Type B pancreatic cell (in vitro differentiated cells): ENCODE results near the gene P2RX3. TPM values are rescaled to one million over a fixed set of nuclear protein-coding genes. Genes with fewer than 3 reads are reported as not detected.

ENCODE experiments used
- DNase-seq: peaks from one replicate; pipeline ENCODE4 v3.0.0; 2021; ENCODE audit warnings: mixed read lengths; ENCODE audit not compliant: unreplicated experiment; ENCODE audit errors: extremely low spot score
- H3K27ac Mint-ChIP-seq: 2 replicates; pipeline ENCODE4 v1.8.0; 2021; ENCODE audit warnings: mild to moderate bottlenecking, mixed read lengths
- H3K27me3 Mint-ChIP-seq: 2 replicates; pipeline ENCODE4 v1.8.0; 2021; ENCODE audit warnings: mixed read lengths
- H3K36me3 Mint-ChIP-seq: 2 replicates; pipeline ENCODE4 v1.8.0; 2021; ENCODE audit warnings: mixed read lengths
- H3K4me1 Mint-ChIP-seq: one replicate; pipeline ENCODE4 v1.8.0; 2021; ENCODE audit warnings: mixed read lengths; ENCODE audit not compliant: unreplicated experiment
- H3K4me3 Mint-ChIP-seq: 2 replicates; pipeline ENCODE4 v1.8.0; 2021; ENCODE audit warnings: mild to moderate bottlenecking, mixed read lengths
- H3K9me3 Mint-ChIP-seq: 2 replicates; pipeline ENCODE4 v1.8.0; 2021; ENCODE audit warnings: mixed read lengths
- total RNA-seq: library from RNA; stranded (reverse); gene quantifications from 2 replicates; pipeline ENCODE4 v1.2.1, GENCODE V29; 2021; ENCODE audit warnings: low replicate concordance
- TF ChIP-seq, protein P1 (sequence below): fragments of 200-600 bp; sonication (generic); conservative IDR thresholded peaks from 2 replicates; pipeline ENCODE4 v1.5.0; 2021; ENCODE audit warnings: antibody characterized with exemption, mild to moderate bottlenecking

P2RX3 gene
- total RNA-seq, 1 donor from 2014 or later: 4.0 TPM

DNA sequence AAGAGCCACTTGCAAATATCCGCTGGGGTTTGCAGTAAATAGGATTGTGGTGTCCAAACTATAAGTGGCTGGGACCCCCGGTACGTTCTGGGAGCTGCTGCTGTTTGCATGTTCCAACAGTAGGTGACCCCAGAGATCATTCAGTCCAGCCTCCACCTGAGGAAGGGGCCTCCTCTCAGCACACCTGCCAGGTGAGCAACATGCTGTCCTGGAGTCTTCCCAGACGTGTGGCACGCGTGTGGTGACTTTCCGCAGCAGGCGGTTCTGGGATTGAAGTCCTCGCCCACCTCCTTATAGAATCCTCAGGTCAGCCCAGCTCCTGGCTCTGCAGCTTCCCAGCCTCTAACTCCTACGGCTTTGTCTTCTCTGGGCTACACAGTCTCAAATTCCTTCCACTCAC, 6.7 kb downstream of the P2RX3 start:
- DNase-seq: no peak
- no peak overlapping the region for H3K4me3 Mint-ChIP-seq
- TF ChIP-seq, protein P1, sequence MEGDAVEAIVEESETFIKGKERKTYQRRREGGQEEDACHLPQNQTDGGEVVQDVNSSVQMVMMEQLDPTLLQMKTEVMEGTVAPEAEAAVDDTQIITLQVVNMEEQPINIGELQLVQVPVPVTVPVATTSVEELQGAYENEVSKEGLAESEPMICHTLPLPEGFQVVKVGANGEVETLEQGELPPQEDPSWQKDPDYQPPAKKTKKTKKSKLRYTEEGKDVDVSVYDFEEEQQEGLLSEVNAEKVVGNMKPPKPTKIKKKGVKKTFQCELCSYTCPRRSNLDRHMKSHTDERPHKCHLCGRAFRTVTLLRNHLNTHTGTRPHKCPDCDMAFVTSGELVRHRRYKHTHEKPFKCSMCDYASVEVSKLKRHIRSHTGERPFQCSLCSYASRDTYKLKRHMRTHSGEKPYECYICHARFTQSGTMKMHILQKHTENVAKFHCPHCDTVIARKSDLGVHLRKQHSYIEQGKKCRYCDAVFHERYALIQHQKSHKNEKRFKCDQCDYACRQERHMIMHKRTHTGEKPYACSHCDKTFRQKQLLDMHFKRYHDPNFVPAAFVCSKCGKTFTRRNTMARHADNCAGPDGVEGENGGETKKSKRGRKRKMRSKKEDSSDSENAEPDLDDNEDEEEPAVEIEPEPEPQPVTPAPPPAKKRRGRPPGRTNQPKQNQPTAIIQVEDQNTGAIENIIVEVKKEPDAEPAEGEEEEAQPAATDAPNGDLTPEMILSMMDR: no peak
- H3K9me3 Mint-ChIP-seq: no peaks in the 10 kb centered on the region
- H3K36me3 Mint-ChIP-seq: no peaks in the 10 kb centered on the region
- H3K4me1 Mint-ChIP-seq: peaks cover 33% of the 10 kb centered on the region
- no peak overlapping the region for H3K27ac Mint-ChIP-seq
- H3K27me3 Mint-ChIP-seq: peaks cover 2% of the 10 kb centered on the region

GRCh38 chr11:57345555-57346211, 7.5 kb downstream of the P2RX3 start:
- Mint-ChIP-seq H3K4me3 (no peak overlapping the region), H3K27ac (no peak overlapping the region)
- DNase-seq: no peak

DNA sequence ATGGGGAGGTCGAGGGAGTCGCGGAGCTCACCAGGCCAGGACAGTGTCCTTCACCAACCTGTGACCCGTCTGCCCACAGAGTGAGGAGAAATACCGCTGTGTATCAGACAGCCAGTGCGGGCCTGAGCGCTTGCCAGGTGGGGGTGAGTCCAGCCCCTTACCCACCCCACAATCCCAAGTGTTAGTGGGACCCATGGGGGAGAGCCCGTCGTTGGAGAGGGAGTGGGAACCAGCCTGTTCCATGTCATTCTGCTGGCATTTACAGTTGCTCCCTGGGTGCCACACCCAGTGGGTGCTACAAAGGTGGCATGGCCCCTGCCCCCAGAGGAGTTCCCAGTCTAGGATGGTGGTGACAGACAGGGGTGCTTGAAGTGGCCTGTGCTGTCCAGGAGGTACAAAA, 9.2 kb downstream of the P2RX3 start:
- peaks cover 4% of the 10 kb centered on the region for H3K27me3 Mint-ChIP-seq
- peaks cover 23% of the 10 kb centered on the region for H3K4me1 Mint-ChIP-seq
- DNase-seq: no peak
- H3K4me3 Mint-ChIP-seq: no peak overlapping the region
- H3K9me3 Mint-ChIP-seq: no peaks in the 10 kb centered on the region
- TF ChIP-seq, protein P1: no peak
- no peaks in the 10 kb centered on the region for H3K36me3 Mint-ChIP-seq
- no peak overlapping the region for H3K27ac Mint-ChIP-seq

More at GRCh38 chr11:57345555-57346211, 7.5 kb downstream of the P2RX3 start:
- Mint-ChIP-seq H3K4me1 (peaks cover 26% of the 10 kb centered on the region), H3K27me3 (peaks cover 4% of the 10 kb centered on the region), H3K36me3 (no peaks in the 10 kb centered on the region), H3K9me3 (no peaks in the 10 kb centered on the region)
- TF ChIP-seq, protein P1: peak; percentile 95

DNA sequence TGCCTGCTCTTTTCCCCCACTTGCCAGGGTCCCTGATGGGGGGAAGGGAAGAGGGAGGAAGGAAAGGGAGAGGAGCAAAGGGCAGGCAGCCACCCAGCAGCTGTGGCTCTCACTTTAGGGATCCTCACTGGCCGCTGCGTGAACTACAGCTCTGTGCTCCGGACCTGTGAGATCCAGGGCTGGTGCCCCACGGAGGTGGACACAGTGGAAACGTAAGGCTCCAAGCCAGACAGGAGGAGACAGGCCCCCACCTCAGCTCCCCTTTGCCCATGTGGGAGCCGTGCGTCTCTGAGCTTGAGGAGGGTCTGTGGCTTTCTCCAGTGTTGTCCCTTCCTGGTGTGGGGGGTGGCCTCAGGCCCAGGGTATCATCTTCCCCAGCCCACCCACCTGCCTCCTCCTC, 9.9 kb downstream of the P2RX3 start:
- H3K27ac Mint-ChIP-seq: no peak overlapping the region
- peaks cover 4% of the 10 kb centered on the region for H3K27me3 Mint-ChIP-seq
- H3K36me3 Mint-ChIP-seq: no peaks in the 10 kb centered on the region
- H3K9me3 Mint-ChIP-seq: no peaks in the 10 kb centered on the region
- no peak overlapping the region for H3K4me3 Mint-ChIP-seq
- TF ChIP-seq, protein P1: no peak
- no peak for DNase-seq
- peaks cover 19% of the 10 kb centered on the region for H3K4me1 Mint-ChIP-seq

DNA sequence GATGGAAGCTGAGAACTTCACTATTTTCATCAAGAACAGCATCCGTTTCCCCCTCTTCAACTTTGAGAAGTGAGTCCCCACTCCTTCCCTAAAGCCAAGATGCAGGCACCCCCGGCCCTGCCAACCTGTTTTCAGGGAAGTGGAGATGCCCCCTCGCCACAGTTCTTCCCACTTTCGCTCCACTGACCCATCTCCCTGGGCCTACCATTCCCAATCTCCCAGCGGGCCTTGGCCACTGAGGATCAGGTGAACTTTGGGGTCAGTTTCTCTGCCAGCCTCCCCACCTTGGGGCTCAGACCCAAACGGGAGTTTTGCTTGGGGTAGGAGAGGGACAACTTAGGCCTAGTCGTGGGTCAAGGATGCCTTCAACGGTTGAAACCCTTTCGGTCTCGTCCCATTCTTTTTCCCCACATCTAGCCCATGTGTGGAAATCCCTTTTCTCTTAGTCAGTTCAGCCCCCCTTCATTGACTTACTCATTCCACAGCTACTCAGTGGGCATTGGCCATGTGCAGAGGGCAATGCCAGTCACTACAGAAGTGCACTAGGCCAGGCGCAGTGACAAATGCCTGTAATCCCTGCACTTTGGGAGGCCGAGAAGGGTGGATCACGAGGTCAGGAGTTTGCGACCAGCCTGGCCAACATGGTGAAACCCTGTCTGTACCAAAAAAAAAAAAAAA, 10.6 kb downstream of the P2RX3 start:
- H3K27me3 Mint-ChIP-seq: peaks cover 4% of the 10 kb centered on the region
- no peak for DNase-seq
- H3K9me3 Mint-ChIP-seq: no peaks in the 10 kb centered on the region
- no peak overlapping the region for H3K4me3 Mint-ChIP-seq
- no peak overlapping the region for H3K27ac Mint-ChIP-seq
- no peaks in the 10 kb centered on the region for H3K36me3 Mint-ChIP-seq
- H3K4me1 Mint-ChIP-seq: peaks cover 14% of the 10 kb centered on the region
- TF ChIP-seq, protein P1: no peak
